ENCODE measurements around the gene SNTG2. TPM values are rescaled to one million over a fixed set of nuclear protein-coding genes. Genes with fewer than 3 reads are reported as not detected.

Gene SNTG2
- total and polyA plus RNA-seq, 10 of the 15 experiments (the other 5 are each of a cell fraction or from before 2014, with no cell fraction given): not detected

- TF ChIP-seq, protein P1, sequence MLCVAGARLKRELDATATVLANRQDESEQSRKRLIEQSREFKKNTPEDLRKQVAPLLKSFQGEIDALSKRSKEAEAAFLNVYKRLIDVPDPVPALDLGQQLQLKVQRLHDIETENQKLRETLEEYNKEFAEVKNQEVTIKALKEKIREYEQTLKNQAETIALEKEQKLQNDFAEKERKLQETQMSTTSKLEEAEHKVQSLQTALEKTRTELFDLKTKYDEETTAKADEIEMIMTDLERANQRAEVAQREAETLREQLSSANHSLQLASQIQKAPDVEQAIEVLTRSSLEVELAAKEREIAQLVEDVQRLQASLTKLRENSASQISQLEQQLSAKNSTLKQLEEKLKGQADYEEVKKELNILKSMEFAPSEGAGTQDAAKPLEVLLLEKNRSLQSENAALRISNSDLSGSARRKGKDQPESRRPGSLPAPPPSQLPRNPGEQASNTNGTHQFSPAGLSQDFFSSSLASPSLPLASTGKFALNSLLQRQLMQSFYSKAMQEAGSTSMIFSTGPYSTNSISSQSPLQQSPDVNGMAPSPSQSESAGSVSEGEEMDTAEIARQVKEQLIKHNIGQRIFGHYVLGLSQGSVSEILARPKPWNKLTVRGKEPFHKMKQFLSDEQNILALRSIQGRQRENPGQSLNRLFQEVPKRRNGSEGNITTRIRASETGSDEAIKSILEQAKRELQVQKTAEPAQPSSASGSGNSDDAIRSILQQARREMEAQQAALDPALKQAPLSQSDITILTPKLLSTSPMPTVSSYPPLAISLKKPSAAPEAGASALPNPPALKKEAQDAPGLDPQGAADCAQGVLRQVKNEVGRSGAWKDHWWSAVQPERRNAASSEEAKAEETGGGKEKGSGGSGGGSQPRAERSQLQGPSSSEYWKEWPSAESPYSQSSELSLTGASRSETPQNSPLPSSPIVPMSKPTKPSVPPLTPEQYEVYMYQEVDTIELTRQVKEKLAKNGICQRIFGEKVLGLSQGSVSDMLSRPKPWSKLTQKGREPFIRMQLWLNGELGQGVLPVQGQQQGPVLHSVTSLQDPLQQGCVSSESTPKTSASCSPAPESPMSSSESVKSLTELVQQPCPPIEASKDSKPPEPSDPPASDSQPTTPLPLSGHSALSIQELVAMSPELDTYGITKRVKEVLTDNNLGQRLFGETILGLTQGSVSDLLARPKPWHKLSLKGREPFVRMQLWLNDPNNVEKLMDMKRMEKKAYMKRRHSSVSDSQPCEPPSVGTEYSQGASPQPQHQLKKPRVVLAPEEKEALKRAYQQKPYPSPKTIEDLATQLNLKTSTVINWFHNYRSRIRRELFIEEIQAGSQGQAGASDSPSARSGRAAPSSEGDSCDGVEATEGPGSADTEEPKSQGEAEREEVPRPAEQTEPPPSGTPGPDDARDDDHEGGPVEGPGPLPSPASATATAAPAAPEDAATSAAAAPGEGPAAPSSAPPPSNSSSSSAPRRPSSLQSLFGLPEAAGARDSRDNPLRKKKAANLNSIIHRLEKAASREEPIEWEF (IDR thresholded peaks at IDR 0.05; ENCODE audit: insufficient replicate concordance, low read depth, low read length): no peak
- TF ChIP-seq RELA (IDR thresholded peaks at IDR 0.05; ENCODE audit: borderline replicate concordance, partially characterized antibody): no peak
Observed at GRCh38 chr2:964562-964961, 13.9 kb downstream of the SNTG2 start (continued).

- H3K4me1 ChIP-seq (ENCODE audit: control insufficient read depth, insufficient read depth, low read length): no peaks in the 10 kb centered on the region
- ChIA-PET SMC1A (ENCODE audit: uncharacterized antibody, unreplicated experiment) (no interaction called here), CTCF (no interaction called here), RAD21 (ENCODE audit: unreplicated experiment) (no interaction called here), POLR2A (no interaction called here)
- H3K4me3 ChIP-seq: no peak overlapping the region
- no peak overlapping the region for H3K27ac ChIP-seq (ENCODE audit: control insufficient read depth, insufficient read depth)
- no peak for ATAC-seq
- DNase-seq (ENCODE audit: low read depth, low spot score): no peak
- no peaks in the 10 kb centered on the region for H4K20me1 ChIP-seq (ENCODE audit: control insufficient read depth, insufficient read depth)
- H2AFZ ChIP-seq (ENCODE audit: control insufficient read depth, low read depth, low read length): no peak overlapping the region
- no peaks in the 10 kb centered on the region for H3K79me2 ChIP-seq (ENCODE audit: control insufficient read depth, insufficient read depth, low read length)
- H3K9ac ChIP-seq (ENCODE audit: control insufficient read depth, insufficient read depth, low read length): no peak overlapping the region
- FAIRE-seq: no peak
- 57% methylated on average over 11 of the region's 12 CpGs for WGBS (ENCODE audit: insufficient coverage, insufficient replicate concordance, low lambda C conversion rate, missing lambda C conversion rate)
- H3K9me3 ChIP-seq (replicated peaks; ENCODE audit: control insufficient read depth, insufficient read depth, low read length): no peaks in the 10 kb centered on the region; the same call in 2 of the 3 replicates
- no TSS peak for BruUV-seq (replicated peaks)
- TF ChIP-seq YBX1 (IDR thresholded peaks at IDR 0.05) (no peak), TCF12 (IDR thresholded peaks at IDR 0.05; ENCODE audit: low read depth, low read length) (no peak), SIN3A (IDR thresholded peaks at IDR 0.05; ENCODE audit: low read depth, low read length) (no peak)
- TF ChIP-seq, protein P2, sequence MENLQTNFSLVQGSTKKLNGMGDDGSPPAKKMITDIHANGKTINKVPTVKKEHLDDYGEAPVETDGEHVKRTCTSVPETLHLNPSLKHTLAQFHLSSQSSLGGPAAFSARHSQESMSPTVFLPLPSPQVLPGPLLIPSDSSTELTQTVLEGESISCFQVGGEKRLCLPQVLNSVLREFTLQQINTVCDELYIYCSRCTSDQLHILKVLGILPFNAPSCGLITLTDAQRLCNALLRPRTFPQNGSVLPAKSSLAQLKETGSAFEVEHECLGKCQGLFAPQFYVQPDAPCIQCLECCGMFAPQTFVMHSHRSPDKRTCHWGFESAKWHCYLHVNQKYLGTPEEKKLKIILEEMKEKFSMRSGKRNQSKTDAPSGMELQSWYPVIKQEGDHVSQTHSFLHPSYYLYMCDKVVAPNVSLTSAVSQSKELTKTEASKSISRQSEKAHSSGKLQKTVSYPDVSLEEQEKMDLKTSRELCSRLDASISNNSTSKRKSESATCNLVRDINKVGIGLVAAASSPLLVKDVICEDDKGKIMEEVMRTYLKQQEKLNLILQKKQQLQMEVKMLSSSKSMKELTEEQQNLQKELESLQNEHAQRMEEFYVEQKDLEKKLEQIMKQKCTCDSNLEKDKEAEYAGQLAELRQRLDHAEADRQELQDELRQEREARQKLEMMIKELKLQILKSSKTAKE (IDR thresholded peaks at IDR 0.05; ENCODE audit: low read depth, poor library complexity, severe bottlenecking): no peak
- intact Hi-C loops (cut with micrococcal nuclease; ENCODE audit: unreplicated experiment): no loop called here
- in situ Hi-C loops (cut with MboI): no loop called here
- no peak overlapping the region for H3K4me2 ChIP-seq (ENCODE audit: control insufficient read depth, insufficient read depth)
- no peaks in the 10 kb centered on the region for H3K27me3 ChIP-seq (replicated peaks in 1 of 2; ENCODE audit: control insufficient read depth in 2 of 2, insufficient read depth in 2 of 2, low read length in 1 of 2)
- no peaks in the 10 kb centered on the region for H3K36me3 ChIP-seq (ENCODE audit: control insufficient read depth in 2 of 2, insufficient read depth in 2 of 2, low read length in 1 of 2)
Observed at GRCh38 chr2:965640-966147, 15.0 kb downstream of the SNTG2 start.
